Ovary (tissue), 9 donors: ENCODE measurements around the gene BAZ2B. TPM values are rescaled to one million over a fixed set of nuclear protein-coding genes. Genes with fewer than 3 reads are reported as not detected.

ENCODE experiments used
- DNase-seq, 5 donors: peaks; one replicate each; pipeline ENCODE4 v3.0.0-alpha.2; 2019 to 2020
- H3K27ac ChIP-seq, 2 donors: fragments of 200-600 bp; one replicate each; pipeline versions ENCODE4 v1.5.1 to v1.8.0; 2019 to 2022
- H3K27me3 ChIP-seq: fragments of 200-600 bp; one replicate; pipeline ENCODE4 v1.8.0; 2022
- H3K36me3 ChIP-seq: fragments of 200-600 bp; sonication (generic); one replicate; pipeline ENCODE4 v1.5.1; 2019
- H3K4me1 ChIP-seq: one replicate; pipeline ENCODE4 v1.8.1; 2013; ENCODE audit warnings: mild to moderate bottlenecking, moderate library complexity; ENCODE audit not compliant: insufficient read depth
- H3K4me3 ChIP-seq: fragments of 200-600 bp; sonication (generic); one replicate; pipeline ENCODE4 v1.5.1; 2017
- H3K9me3 ChIP-seq, 2 donors: fragments of 200-600 bp in 1 of 2; sonication (generic) in 1 of 2; one replicate each; pipeline versions ENCODE4 v1.5.1 to v1.8.1; 2013 to 2019; ENCODE audit warnings: mild to moderate bottlenecking in 1 of 2, moderate library complexity in 1 of 2
- CTCF ChIP-seq, 3 donors: fragments of 450-650 bp in 2 of 3; fragments of 200-600 bp in 1 of 3; IDR thresholded peaks; one replicate each; pipeline versions ENCODE4 v1.5.1 to v1.8.0; 2016 to 2022; ENCODE audit warnings: antibody characterized with exemption in 3 of 3, mild to moderate bottlenecking in 1 of 3
- EP300 ChIP-seq: sonication (generic); formaldehyde crosslinking; IDR thresholded peaks from one replicate; pipeline ENCODE4 v1.6.1; 2017; ENCODE audit warnings: antibody characterized with exemption
- POLR2A ChIP-seq: fragments of 450-650 bp; IDR thresholded peaks from one replicate; pipeline ENCODE4 v1.6.1; 2017; ENCODE audit warnings: antibody characterized with exemption, mild to moderate bottlenecking, moderate library complexity
- WGBS, 3 donors: extraction: QIAGEN DNeasy Blood & Tissue Kit in 1 of 3; methylation state at CpG; one replicate each; pipeline versions ENCODE4 v1.1.5 to v1.1.7; 2013 to 2017; 5-methylcytosine and 5-hydroxymethylcytosine counted together
- intact Hi-C, 4 donors: fragments of 100-400 bp; cut with DNase I; formaldehyde crosslinking; loops; one replicate each; pipeline versions ENCODE4 v1.11.0 to v1.15.1; 2022 to 2023
- polyA plus RNA-seq, 2 donors: library from polyadenylated mRNA; stranded (reverse); fragments of 200-250 nt in 1 of 2; fragments of 350-450 nt in 1 of 2; fragmentation: Illumina TruSeq in 1 of 2; extraction: RNeasy Lipid Tissue Mini Kit (QIAGEN cat#74804) in 1 of 2; gene quantifications; one replicate each; pipeline ENCODE4 v1.2.3, GENCODE V29; 2013 to 2014
- total RNA-seq, 7 donors: library from RNA; depleted of rRNA in 2 of 7; stranded (reverse); fragments of >200 nt in 2 of 7; fragmentation: NEBNext Ultra II Directional in 3 of 7; extraction: Animal tissue kit (Norgen Biotek cat#: 25700) in 3 of 7; gene quantifications; one replicate each; pipeline versions ENCODE4 v1.1.0 to v1.2.4, GENCODE V29; 2016 to 2023
- donor health status: DM: no; HTN: no; CAD: no; lungs with moderate emphysema.
- donor health status: DM: no; HTN: no; CAD: no.
- donor health status: Bipolar disorder and iron deficiency.
- donor health status: DM: yes; HTN: yes; CAD: no.
- donor health status: DM: no; HTN: no; CAD: no.
- donor health status: DM: yes; HTN: yes; CAD: no.

Gene BAZ2B
- total and polyA plus RNA-seq, 9 donors, result 31.8 to 131 (median 99.4) TPM

DNA sequence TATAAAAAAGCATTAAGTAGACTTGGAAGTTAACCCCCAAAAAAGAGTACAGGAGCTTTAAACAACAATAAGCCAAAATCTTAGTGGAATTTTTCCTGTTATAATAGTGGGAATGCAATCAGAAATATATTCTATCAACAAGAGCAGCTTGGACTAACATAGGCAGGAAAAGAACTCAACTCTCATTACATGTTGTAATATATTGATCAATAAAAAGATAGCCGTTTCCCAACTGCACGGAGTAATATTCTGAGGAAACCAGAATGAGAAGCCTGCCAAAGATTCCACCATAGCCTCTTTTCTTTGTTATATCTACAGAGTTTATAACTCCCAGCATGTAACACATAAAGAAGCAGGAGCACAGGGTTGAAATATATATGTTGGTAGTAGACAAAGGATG is 37.6 kb upstream of the BAZ2B start:
- Histone ChIP-seq H3K4me3 (no peak overlapping the region), H3K4me1 (peaks cover 2% of the 10 kb centered on the region), H3K9me3 (no peaks in the 10 kb centered on the region), H3K36me3 (no peaks in the 10 kb centered on the region), H3K27me3 (no peaks in the 10 kb centered on the region), H3K27ac (no peak overlapping the region)
- WGBS, 3 donors, result 91 to 99% (median 98%) methylated on average over 2 of the region's 2 CpGs
- no peak for TF ChIP-seq POLR2A
- TF ChIP-seq CTCF (IDR thresholded peaks at IDR 0.05), result no peak
- TF ChIP-seq EP300, result no peak
- intact Hi-C loops, result no loop called here
- no peak for DNase-seq

- Histone ChIP-seq H3K9me3 (no peaks in the 10 kb centered on the region), H3K27ac (no peak overlapping the region), H3K4me3 (no peak overlapping the region), H3K36me3 (no peaks in the 10 kb centered on the region), H3K27me3 (no peaks in the 10 kb centered on the region), H3K4me1 (no peaks in the 10 kb centered on the region)
- DNase-seq, result no peak
- 88 to 93% (median 92%) methylated on average over 1 of the region's 1 CpG for WGBS, 3 donors
- intact Hi-C loops, result no loop called here
- TF ChIP-seq POLR2A, result no peak
Observed at GRCh38 chr2:159651884-159652283, 35.5 kb upstream of the BAZ2B start.

- H3K27ac ChIP-seq, result no peak overlapping the region
- DNase-seq, result no peak
- H3K4me1 ChIP-seq, result no peaks in the 10 kb centered on the region
- no peak for TF ChIP-seq POLR2A
- no peak for TF ChIP-seq CTCF (IDR thresholded peaks at IDR 0.05)
- TF ChIP-seq EP300, result no peak
- no peaks in the 10 kb centered on the region for H3K36me3 ChIP-seq
- H3K27me3 ChIP-seq, result no peaks in the 10 kb centered on the region
- intact Hi-C loops, result no loop called here
- H3K9me3 ChIP-seq, result no peaks in the 10 kb centered on the region
- H3K4me3 ChIP-seq, result no peak overlapping the region
Observed at GRCh38 chr2:159650574-159650973, 34.2 kb upstream of the BAZ2B start.

- Histone ChIP-seq H3K9me3 (no peaks in the 10 kb centered on the region), H3K36me3 (no peaks in the 10 kb centered on the region), H3K27me3 (no peaks in the 10 kb centered on the region), H3K4me3 (no peak overlapping the region), H3K4me1 (no peaks in the 10 kb centered on the region), H3K27ac (no peak overlapping the region)
- intact Hi-C loops, result no loop called here
- DNase-seq, result no peak
- 89 to 93% (median 90%) methylated on average over 2 of the region's 2 CpGs for WGBS, 3 donors
- TF ChIP-seq POLR2A, result no peak
- no peak for TF ChIP-seq EP300
- no peak for TF ChIP-seq CTCF (IDR thresholded peaks at IDR 0.05)
Observed at GRCh38 chr2:159648643-159649042, 32.3 kb upstream of the BAZ2B start.

DNA sequence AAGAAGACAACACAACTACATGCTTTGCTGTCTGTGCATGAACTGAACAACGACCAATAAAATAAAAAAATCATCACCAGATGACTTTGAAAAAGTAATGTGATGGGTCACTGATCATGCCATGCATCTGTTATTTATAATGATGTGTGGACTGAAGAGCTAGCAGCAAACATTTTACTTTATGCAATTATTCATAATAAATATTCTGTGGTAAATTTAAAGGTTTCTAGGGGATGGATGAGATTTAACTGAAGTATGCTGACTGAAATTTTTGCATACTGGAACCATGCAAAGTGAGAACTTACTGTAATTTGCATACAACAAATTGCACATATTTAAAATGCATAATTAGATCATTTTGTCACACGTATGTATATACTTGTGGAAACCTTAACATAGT is 31.3 kb upstream of the BAZ2B start:
- no peak overlapping the region for H3K27ac ChIP-seq
- H3K27me3 ChIP-seq, result no peaks in the 10 kb centered on the region
- H3K36me3 ChIP-seq, result no peaks in the 10 kb centered on the region
- H3K4me1 ChIP-seq, result no peaks in the 10 kb centered on the region
- no peaks in the 10 kb centered on the region for H3K9me3 ChIP-seq
- 82 to 93% (median 87%) methylated on average over 2 of the region's 2 CpGs for WGBS, 3 donors
- TF ChIP-seq POLR2A (no peak), CTCF (IDR thresholded peaks at IDR 0.05) (no peak), EP300 (no peak)
- no peak for DNase-seq
- intact Hi-C loops, result no loop called here
- no peak overlapping the region for H3K4me3 ChIP-seq
